Measurements from ENCODE around the gene PHKA2. TPM values are rescaled to one million over a fixed set of nuclear protein-coding genes. Genes with fewer than 3 reads are reported as not detected.

Gene PHKA2
- total and polyA plus RNA-seq, 2 of the 4 experiments (the other 2 are of a cell fraction) = 10.0 to 21.5 TPM

DNA sequence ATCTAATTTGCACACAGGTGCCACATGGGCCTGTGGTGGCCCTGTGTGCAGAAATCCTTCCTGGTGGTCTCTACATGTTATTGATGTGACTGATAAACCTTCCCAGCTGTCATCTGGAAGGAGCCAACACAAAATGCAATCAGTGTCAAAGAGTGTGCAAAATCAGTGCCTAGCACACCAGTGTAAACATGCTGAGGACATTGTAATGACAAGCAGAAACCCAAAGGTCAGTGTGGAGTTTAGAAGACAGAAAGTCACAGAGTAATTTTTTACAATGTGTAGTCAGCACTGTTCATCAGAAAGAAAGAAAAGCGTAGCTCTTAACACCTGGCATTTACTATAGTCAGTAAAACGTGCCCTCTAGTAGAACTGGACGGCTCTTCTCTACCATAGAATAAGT is 50.3 kb downstream of the PHKA2 start:
- Histone ChIP-seq H2BK5ac (ENCODE audit: low read depth, low read length, poor library complexity, severe bottlenecking) (no peak overlapping the region), H3K9ac (ENCODE audit: low read depth, low read length) (no peak overlapping the region), H3K14ac (replicated peaks; ENCODE audit: low read depth, low read length) (no peak overlapping the region), H3K23ac (ENCODE audit: low read depth, low read length) (no peak overlapping the region), H3K18ac (ENCODE audit: low read depth, low read length) (no peak overlapping the region), H3K27ac (ENCODE audit: insufficient read depth, low read length) (no peak overlapping the region), H3K79me1 (ENCODE audit: low read depth in 1 of 2, low read length in 2 of 2) (no peaks in the 10 kb centered on the region), H3K4ac (ENCODE audit: low read depth, low read length) (no peak overlapping the region), H3K56ac (ENCODE audit: extremely low read depth, insufficient read depth, low read length) (no peak overlapping the region), H4K8ac (ENCODE audit: low read depth in 2 of 2, low read length in 2 of 2) (no peak overlapping the region), H3K36me3 (ENCODE audit: control insufficient read depth, insufficient read depth, low read length) (peaks cover 2% of the 10 kb centered on the region), H3K4me3 (ENCODE audit: insufficient read depth, low read depth, low read length) (no peak overlapping the region), H3K4me2 (ENCODE audit: low read depth, low read length) (no peak overlapping the region), H3K9me1 (ENCODE audit: insufficient read depth, low read length) (no peaks in the 10 kb centered on the region), H2AFZ (replicated peaks; ENCODE audit: low read length, poor library complexity) (no peak overlapping the region), H4K20me1 (ENCODE audit: insufficient read depth, low read length) (no peaks in the 10 kb centered on the region), H2AK5ac (ENCODE audit: low read depth, low read length) (no peak overlapping the region), H3K9me3 (ENCODE audit: control insufficient read depth, insufficient read depth, low read length) (no peaks in the 10 kb centered on the region), H4K91ac (ENCODE audit: insufficient read depth, low read depth, low read length) (no peak overlapping the region), H3K4me1 (ENCODE audit: control insufficient read depth, insufficient read depth, low read length) (no peaks in the 10 kb centered on the region), H3K27me3 (ENCODE audit: control insufficient read depth, insufficient read depth, low read length) (no peaks in the 10 kb centered on the region), H2BK15ac (ENCODE audit: low read depth, low read length) (no peak overlapping the region), H4K5ac (ENCODE audit: low read depth, low read length) (no peak overlapping the region), H2AK9ac (replicated peaks; ENCODE audit: low read depth, low read length, poor library complexity) (no peak overlapping the region), H2BK120ac (ENCODE audit: low read depth, low read length) (no peak overlapping the region), H2BK20ac (ENCODE audit: low read depth, low read length) (no peak overlapping the region)
- TF ChIP-seq, protein P1, sequence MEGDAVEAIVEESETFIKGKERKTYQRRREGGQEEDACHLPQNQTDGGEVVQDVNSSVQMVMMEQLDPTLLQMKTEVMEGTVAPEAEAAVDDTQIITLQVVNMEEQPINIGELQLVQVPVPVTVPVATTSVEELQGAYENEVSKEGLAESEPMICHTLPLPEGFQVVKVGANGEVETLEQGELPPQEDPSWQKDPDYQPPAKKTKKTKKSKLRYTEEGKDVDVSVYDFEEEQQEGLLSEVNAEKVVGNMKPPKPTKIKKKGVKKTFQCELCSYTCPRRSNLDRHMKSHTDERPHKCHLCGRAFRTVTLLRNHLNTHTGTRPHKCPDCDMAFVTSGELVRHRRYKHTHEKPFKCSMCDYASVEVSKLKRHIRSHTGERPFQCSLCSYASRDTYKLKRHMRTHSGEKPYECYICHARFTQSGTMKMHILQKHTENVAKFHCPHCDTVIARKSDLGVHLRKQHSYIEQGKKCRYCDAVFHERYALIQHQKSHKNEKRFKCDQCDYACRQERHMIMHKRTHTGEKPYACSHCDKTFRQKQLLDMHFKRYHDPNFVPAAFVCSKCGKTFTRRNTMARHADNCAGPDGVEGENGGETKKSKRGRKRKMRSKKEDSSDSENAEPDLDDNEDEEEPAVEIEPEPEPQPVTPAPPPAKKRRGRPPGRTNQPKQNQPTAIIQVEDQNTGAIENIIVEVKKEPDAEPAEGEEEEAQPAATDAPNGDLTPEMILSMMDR (conservative IDR thresholded peaks at IDR 0.05; ENCODE audit: low read depth, low read length) = no peak
- TF ChIP-seq RCOR1 (IDR thresholded peaks at IDR 0.05; ENCODE audit: insufficient replicate concordance, low read length) (no peak), NFE2L2 (IDR thresholded peaks at IDR 0.05; ENCODE audit: low read depth, low read length) (no peak), RFX5 (IDR thresholded peaks at IDR 0.05; ENCODE audit: low read depth, low read length) (no peak), FOS (IDR thresholded peaks at IDR 0.05; ENCODE audit: low read depth, low read length) (no peak), CEBPB (IDR thresholded peaks at IDR 0.05; ENCODE audit: low read depth, low read length) (no peak), SMC3 (IDR thresholded peaks at IDR 0.05; ENCODE audit: low read depth, low read length) (no peak), RAD21 (IDR thresholded peaks at IDR 0.05; ENCODE audit: low read length) (no peak), POLR2A (IDR thresholded peaks at IDR 0.05; ENCODE audit: low read depth, low read length) (no peak), MAFK (IDR thresholded peaks at IDR 0.05; ENCODE audit: low read depth, low read length) (no peak), CHD1 (IDR thresholded peaks at IDR 0.05; ENCODE audit: low read depth, low read length) (no peak), MXI1 (IDR thresholded peaks at IDR 0.05; ENCODE audit: borderline replicate concordance, low read depth, low read length) (no peak), MAZ (IDR thresholded peaks at IDR 0.05; ENCODE audit: borderline replicate concordance, low read depth, low read length) (no peak), BHLHE40 (IDR thresholded peaks at IDR 0.05; ENCODE audit: low read depth, low read length) (no peak)
- TF ChIP-seq, protein P2, sequence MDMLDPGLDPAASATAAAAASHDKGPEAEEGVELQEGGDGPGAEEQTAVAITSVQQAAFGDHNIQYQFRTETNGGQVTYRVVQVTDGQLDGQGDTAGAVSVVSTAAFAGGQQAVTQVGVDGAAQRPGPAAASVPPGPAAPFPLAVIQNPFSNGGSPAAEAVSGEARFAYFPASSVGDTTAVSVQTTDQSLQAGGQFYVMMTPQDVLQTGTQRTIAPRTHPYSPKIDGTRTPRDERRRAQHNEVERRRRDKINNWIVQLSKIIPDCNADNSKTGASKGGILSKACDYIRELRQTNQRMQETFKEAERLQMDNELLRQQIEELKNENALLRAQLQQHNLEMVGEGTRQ (IDR thresholded peaks at IDR 0.05; ENCODE audit: low read depth, low read length) = no peak
- TF ChIP-seq, protein P3, sequence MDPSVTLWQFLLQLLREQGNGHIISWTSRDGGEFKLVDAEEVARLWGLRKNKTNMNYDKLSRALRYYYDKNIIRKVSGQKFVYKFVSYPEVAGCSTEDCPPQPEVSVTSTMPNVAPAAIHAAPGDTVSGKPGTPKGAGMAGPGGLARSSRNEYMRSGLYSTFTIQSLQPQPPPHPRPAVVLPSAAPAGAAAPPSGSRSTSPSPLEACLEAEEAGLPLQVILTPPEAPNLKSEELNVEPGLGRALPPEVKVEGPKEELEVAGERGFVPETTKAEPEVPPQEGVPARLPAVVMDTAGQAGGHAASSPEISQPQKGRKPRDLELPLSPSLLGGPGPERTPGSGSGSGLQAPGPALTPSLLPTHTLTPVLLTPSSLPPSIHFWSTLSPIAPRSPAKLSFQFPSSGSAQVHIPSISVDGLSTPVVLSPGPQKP (IDR thresholded peaks at IDR 0.05; ENCODE audit: borderline replicate concordance, low read depth, low read length) = no peak
- CTCF ChIA-PET = interaction anchor here (0.6 kb wide), 1 partner anchor 33 kb away, joined by 3 read pairs; no protein-coding TSS in a partner anchor
- DNase-seq (no peak), ATAC-seq (ENCODE audit: low read depth) (no peak)
- no CpG with 5 or more reads among the region's 3 CpGs for WGBS, 2 experiments (ENCODE audit: extremely low coverage in 2 of 2, insufficient read length in 1 of 2)
- intact Hi-C loops (cut with micrococcal nuclease) = no loop called here
- dilution Hi-C loops (cut with HindIII; ENCODE audit: low sequenced_read_pairs, unreplicated experiment) = no loop called here
- BruUV-seq (replicated peaks) = no TSS peak
- POLR2A ChIA-PET (ENCODE audit: unreplicated experiment) = no interaction called here
- in situ Hi-C loops (cut with MboI; ENCODE audit: low sequenced_read_pairs) = loop anchor here (5.0 kb wide), 1 partner anchor 399 kb away; no protein-coding TSS in a partner anchor
